NCI-H2196 (cell line): ENCODE results near the gene CMTM3.
"Not testable (repeated sequence)": the region's sequence is repeated elsewhere in the genome, so short reads cannot be mapped to it uniquely, and the experiment has no call there.

Experiments used
- DNase-seq: peaks from one replicate; lab custom pipeline; 2025; ENCODE audit not compliant: unreplicated experiment; lab: John Stamatoyannopoulos, UW

Gene CMTM3

GRCh38 chr16:66604376-66605176 lies at the start of gene CMTM3:
CMTM3 (plus strand) TSS chr16:66604704; CDS start chr16:66604806, 102 bp downstream.
- DNase-seq: peak; percentile 19

GRCh38 chr16:66560107-66560506 lies 44.4 kb upstream of the CMTM3 start:
- no peak for DNase-seq

DNA sequence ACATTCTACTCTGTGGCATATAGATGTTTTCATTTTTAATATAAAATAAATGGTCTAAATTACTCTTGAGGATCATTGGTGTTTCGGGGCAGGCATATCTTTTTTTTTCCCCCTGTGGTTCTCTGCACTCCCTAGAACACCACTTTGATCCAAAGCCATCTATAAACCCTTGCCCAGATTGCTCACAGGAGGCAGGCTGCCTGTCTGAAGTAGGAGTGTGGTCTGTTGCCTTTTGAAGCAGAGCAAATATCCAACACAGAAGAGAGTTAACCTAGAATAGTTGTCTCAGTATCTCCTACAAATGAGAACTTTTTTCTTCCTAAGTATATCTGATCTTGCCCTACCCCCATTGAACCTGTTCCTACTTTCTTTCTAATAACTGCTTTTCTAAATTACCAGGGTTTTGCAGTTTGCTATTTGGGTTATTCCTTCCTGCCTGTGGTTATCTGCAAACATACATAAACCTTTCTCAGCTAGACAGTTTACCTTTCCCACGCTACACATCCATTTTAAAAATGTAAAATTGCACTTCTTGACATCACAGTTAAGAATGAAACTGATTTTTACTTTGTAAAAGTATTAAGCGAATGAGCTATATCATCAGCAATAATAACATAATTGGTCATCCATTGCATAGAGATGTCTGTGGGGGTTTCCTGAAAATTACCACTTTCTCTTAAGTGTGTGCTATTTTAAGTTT lies 43.0 kb upstream of the CMTM3 start:
- DNase-seq: no peak

GRCh38 chr16:66562409-66562808 lies 42.1 kb upstream of the CMTM3 start:
- DNase-seq: no peak

DNA sequence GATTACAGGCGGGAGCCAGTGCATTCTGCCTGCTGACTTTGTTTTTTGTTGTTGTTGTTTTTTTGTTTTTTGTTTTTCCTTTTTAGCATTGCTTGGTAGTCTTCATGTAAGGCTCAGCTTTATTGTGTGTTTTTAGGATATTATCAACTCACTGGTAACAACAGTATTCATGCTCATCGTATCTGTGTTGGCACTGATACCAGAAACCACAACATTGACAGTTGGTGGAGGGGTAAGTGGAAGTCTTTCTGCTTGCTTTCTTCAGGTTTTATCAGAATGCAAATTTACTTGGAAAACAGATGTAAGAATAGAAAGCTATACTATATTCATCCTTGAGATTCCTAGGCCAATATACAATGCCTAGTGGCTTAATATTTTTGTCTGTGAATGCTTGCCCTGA lies 41.5 kb upstream of the CMTM3 start:
- DNase-seq: no peak

DNA sequence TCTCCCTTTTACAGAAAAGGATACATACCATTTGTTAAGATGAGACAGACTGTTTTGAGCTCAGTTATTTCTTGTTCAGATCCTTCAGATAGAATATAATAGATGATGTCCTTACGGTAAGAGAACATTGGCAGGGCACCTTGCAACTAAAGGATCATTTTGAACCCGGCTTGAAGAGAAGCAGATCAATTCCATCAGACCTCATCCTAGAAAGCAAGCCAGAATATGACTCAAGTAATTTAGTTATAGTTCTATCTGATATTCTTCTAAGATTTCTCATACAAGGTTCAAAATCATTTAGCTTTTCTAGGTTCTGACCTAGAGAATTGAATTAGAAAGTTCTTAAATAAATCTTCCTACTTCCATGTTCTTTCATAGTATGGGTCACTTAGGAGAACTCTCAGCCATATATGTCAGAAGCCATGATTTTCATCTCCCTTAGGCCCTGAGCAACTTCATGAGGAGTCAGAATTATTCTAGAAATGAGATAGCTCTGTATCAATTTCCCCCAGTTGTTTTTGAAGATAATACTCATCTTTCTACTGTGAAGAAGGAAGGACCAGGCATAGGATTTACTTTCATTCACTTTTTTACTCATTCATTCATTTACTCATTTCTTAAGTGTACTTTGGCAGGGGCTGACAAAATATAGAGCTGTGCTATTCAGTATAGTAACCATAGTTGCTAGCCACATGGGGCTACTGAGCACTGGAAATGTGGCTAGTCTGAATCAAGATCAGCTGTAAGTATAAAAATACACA lies 40.8 kb upstream of the CMTM3 start:
- DNase-seq: no peak

DNA sequence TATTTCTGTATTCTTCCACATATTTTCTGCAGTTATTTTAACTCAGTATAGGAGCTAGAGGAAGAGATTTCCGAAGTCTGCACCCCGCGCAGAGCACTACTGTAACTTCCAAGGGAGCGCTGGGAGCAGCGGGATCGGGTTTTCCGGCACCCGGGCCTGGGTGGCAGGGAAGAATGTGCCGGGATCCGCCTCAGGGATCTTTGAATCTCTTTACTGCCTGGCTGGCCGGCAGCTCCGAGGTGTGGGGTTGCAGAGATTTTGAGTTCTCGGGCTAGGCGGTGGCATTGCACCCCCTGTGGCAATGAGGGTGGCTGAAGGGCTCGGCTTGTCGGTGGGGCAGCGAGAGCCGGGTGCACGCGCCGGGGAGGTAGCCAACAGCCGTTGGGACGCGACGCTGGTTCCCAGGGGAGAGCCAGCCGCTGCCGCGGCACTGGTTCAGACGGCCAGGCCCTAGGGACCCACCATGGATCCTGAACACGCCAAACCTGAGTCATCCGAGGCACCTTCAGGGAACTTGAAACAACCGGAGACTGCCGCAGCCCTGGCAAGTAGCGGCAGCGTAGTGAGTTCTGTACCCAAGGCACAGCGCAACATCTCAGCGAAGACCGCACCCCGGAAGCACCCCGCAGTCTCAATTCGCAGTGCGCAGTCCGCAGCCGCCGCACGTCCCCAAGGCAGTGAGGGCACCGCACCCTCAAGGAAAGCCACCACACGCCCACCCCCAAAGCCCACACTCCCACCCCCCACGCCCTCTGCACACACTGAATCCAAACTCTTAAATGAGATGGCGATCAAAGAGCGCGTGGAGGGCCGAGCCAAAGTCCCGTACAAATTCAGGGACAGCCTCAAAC lies 38.2 kb upstream of the CMTM3 start, which contains the start of gene CMTM1:
TSS of gene CMTM1 (plus strand) at position 389 of the 851 bp plus-strand sequence. CDS start at position 464, 75 bp downstream.
- no peak for DNase-seq

DNA sequence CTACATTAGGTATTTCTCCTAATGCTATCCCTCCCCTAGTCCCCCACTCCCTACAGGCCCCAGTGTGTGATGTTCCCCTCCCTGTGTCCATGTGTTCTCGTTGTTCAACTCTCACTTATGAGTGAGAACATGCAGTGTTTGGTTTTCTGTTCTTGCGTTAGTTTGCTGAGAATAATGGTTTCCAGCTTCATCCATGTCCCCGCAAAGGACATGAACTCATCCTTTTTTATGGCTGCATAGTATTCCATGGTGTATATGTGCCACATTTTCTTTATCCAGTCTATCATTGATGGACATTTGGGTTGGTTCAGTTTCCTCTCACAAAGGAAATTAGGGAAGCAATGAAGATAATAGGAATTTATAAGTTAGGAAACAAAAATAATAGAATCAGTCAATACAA lies 37.2 kb upstream of the CMTM3 start:
- not testable (repeated sequence) for DNase-seq

DNA sequence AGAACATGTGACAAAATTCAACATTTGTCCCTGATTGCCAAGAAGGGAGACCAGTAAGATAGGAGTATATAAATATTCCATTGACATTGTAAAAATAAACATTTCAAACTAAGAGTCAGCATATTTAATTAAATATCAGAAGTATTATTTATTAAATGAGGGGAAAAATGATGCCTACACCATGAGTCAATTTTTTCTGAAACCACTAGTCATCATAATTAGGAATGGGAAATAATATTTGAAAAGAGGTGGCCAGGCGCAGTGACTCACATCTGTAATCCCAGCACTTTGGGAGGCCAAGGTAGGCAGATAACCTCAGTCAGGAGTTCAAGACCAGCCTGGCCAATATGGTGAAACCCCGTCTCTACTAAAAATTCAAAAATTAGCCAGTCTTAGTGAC lies 36.1 kb upstream of the CMTM3 start:
- DNase-seq: no peak

- no peak for DNase-seq
Measured at GRCh38 chr16:66569131-66569530, 35.4 kb upstream of the CMTM3 start.

DNA sequence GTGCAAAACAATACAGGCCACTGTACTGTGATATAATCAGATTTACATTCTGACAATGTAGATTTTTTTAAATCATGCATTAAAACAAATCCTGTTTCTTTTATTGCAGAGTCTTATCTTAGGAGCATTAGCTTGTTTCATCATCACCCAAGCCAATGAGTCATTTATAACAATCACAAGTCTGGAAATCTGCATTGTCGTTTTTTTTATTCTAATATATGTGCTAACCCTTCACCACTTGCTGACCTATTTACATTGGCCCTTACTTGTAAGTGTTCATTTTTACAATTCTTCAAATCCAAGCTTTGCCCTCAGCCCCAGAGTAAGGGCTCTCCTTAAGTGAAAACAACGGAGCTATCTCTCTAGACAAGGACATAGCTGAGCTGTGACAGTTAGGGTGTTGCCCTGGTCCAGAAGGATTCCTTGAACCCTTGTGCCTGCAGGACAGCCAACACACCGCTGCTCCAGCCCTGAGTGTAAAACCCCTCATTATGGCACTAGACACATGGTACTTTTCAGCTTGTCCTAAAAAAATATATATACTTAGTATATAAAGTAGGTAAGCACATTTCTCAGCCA lies 34.6 kb upstream of the CMTM3 start:
- DNase-seq: no peak

- DNase-seq: no peak
Measured at GRCh38 chr16:66572356-66572755, 32.1 kb upstream of the CMTM3 start.

DNA sequence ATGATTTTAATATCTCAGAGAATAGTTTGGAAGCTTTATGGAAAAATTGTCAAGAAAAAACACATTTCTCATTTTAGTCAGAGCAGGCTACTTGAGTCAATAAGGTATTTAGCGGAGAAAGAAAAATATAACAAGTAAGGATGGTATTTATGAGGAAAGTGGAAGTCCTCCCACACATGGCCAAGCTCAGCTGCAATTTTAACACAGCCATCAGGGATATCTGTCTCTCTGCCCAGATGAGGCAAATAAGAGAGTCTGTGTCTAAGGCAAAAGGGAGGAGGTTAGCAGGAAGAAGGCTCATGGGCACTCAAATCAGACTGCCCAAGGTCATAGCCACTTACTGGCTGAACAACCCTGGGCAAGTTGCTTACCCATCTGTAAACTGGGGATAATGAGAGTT lies 30.4 kb upstream of the CMTM3 start:
- no peak for DNase-seq

- no peak for DNase-seq
Measured at GRCh38 chr16:66574531-66574930, 30.0 kb upstream of the CMTM3 start.

- no peak for DNase-seq
Measured at GRCh38 chr16:66575060-66575459, 29.4 kb upstream of the CMTM3 start.

- no peak for DNase-seq
Measured at GRCh38 chr16:66576296-66576695, 28.2 kb upstream of the CMTM3 start.

DNA sequence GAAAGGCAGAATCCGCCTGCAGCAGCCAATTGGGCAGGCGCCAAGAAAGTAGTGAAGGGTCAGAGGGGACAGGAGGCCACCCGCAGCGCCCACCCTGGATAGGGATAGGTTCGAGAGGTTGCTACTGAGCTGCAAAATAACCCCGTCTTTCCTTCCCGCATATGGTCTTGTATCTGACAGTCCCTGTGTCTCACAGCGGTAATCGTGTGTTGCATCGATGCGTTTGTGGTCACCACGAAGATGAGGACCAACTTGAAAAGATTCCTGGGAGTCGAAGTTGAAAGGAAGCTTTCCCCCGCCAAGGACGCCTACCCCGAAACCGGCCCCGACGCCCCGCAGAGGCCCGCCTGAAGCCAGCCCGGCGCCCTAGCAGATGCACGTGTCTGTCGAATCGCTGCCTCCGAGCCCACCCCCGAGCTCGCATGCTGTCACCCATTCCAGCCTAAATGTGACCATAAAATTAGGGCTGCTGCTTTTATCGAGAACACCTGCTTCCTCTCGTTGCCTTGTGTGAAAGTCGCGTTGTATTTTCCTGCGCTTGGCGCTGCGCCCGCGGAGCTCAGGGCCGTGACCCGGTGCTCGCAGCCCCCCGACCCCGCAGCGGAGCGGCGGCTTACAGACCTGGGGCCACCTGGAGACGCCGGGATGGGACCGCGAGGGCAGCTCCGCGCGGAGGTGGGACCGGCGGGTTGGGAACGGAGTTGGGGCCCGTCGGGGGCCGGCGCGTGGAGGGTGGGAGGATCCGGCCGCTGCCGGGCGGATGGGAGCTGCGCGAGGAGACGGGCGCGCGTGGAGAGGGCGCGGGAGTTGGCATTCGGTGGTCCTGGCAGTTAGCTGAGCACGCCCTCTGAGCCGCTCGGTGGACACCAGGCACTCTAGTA lies 25.6 kb upstream of the CMTM3 start, which contains the start of gene CMTM2:
TSS of gene CMTM2 (plus strand) at position 813 of the 881 bp plus-strand sequence. CDS start 145 bp downstream, outside the sequence.
- no peak for DNase-seq

DNA sequence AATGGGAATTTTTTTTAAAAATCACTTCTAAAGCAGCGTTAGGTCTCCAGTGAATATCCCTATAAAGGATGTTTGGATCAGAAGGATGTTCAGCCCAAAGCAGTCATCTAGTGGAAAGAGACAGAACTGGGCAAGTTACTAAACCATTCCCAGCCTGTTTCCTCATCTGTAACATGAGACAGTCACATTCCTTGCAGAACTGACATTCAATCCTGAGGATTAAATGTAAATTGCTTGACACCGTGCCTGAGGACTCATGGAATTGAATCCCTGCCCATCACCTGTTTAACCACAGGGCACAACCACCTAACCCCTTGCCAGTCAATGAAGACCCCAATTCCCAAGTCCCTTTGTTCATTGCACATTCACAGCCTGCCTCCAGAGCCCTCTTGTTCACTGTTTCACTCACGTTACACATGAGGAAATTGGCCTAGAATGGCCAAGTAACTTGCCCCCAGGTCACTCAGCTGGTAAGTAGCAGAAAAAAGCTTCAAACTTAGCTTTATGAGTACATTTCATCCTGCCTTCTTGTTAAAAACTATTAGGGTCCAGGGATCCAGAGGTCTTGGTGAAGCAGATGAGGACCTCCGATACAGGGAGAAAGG lies 23.8 kb upstream of the CMTM3 start:
- no peak for DNase-seq
